Hematopoietic multipotent progenitor cell treated with erythropoietin and hydrocortisone succinate and interleukin-3 and kit ligand, for 4 days (in vitro differentiated cells): ENCODE measurements around the gene EFEMP2.
A peak's percentile ranks its signal among the peaks of the same experiment; 100 is the strongest.
"Not testable (repeated sequence)": the region's sequence is repeated elsewhere in the genome, so short reads cannot be mapped to it uniquely, and the experiment has no call there.

Experiments
- DNase-seq: peaks from one replicate; pipeline ENCODE4 v3.0.0-alpha.2; 2015

Gene EFEMP2

DNA sequence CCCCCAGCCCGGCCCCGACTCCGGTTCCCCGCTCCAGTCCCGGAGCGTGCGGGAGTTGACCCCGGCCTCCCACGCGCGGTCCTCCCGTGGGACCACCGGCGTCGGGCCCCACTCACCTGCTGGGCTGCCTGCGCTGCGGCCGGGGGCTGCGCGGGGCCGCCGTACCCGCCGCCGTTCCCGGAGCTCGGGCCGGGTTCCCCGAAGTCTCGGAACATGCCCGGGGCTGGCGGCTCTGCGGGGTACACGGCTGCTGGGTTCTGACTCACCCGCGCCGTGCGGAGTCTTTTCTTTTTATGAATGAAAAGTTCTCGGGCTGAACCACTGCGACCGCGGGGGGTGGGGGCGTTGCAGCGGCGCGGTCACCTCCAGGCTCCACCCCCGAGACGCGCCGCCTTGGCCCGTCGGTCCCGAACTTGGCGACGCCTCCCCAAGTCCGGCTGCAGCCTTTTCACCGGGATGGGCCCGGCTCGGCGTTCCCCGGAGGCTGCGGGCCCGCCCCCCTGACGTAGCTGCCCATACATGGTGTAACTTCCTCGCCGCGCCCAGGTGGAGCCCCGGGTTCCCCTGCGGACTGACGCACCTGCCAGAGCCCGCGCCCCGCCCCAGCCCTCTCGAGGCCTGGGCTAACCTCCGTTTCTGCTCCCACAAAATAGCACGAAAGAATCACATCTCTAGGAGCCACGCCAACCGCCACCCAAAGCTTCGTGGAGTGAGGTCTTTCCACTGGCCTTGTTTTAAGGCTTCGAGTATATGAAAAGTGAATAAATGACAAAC is 27.7 kb upstream of the EFEMP2 start, which contains the start of gene FOSL1:
TSS of gene FOSL1 (minus strand) at position 264 of the 774 bp plus-strand sequence. CDS start at position 215, 49 bp downstream.
- DNase-seq = peak; percentile 95

GRCh38 chr11:65899356-65900124 is 26.9 kb upstream of the EFEMP2 start:
- peak; percentile 88 for DNase-seq

DNA sequence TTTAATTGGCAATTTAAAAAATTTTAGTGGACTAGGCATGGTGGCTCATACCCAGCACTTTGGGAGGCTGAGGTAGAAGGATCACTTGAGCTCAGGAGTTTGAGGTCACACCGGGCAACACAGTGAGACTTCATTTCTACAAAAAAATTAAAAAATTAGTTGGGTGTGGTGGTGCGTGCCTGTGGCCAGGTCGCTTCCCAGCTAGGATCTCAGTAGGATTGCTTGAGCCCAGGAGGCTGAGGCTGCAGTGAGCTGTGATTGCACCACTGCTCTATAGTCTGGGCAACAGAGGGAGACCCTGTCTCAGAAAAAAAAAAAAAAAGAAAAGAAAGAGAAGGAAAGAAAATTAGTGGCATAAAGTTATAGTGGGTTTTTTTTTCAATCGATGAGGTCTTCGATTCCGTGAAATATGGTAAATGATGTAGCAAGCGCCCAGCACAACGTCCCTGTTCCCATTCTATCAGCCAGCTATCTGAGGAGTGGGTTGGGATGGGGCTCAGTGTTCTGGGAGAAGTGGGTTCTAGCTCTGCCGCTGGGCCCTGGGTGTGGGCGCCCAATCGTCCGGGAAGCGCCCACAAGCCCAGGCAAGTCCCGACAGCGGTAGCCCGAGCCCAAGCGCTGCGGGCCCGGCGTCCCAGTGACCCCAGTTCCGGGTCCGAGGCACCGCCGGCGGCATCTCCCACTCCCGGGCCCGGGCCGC is 26.2 kb upstream of the EFEMP2 start:
- DNase-seq = no peak

- DNase-seq = no peak
Measured at GRCh38 chr11:65897020-65897471, 24.4 kb upstream of the EFEMP2 start.

GRCh38 chr11:65896034-65896999 is 23.7 kb upstream of the EFEMP2 start:
- DNase-seq = no peak

DNA sequence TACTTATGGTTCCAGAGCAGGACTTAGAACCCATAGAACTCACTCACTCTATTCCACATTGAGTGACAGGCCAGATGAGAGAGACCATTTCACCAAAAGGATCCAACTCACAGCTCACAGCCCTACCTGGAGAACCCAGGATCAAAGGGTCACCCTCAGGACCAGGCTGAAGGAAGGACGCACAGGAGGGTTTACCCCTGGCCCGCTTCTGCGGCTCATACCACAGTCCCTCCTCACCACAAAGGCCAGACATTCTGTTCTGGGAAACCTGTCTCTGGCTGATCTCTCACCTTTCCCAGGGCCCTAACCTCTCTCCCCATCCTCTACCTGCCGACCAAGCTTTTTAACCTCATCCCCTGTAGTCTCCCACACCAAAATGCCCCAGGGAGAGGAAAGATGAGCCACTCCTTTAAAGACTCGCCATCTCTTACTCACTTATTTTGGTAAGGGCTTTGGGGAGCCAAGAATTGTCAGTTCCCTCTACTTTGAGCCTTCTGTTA is 22.9 kb upstream of the EFEMP2 start:
- DNase-seq = no peak

DNA sequence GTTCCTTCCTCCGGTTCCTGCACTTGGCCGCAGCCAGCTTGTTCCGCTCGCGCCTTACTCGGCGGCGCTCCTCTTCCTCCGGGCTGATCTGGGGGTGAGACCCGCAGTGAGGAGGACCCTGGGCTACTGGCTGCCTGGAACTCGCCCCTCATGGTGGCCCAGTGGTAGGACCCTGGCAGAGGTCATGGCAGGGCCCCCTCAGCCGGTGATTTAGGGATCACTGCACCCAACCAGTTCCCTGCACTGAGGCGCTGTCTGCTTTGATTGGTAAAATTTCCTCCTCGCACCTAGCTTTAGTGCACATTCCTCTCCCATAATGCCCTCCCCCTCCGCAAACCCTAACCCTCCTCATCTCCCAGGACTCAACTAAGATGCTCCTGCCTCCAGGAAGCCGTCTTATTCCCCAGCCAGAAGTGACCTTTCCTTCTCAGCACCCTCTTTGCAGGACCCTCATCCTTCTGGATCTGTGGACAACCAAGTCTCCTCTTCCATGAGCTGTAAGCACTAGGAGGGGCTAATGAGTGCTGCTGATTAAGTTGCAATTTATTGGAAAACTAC is 21.5 kb upstream of the EFEMP2 start:
- DNase-seq = peak; percentile 69

GRCh38 chr11:65892661-65893317 is 20.2 kb upstream of the EFEMP2 start:
- no peak for DNase-seq

GRCh38 chr11:65892137-65892540 is 19.5 kb upstream of the EFEMP2 start:
- not testable (repeated sequence) for DNase-seq

GRCh38 chr11:65891219-65892136 is 18.9 kb upstream of the EFEMP2 start:
- peak; percentile 77 for DNase-seq

DNA sequence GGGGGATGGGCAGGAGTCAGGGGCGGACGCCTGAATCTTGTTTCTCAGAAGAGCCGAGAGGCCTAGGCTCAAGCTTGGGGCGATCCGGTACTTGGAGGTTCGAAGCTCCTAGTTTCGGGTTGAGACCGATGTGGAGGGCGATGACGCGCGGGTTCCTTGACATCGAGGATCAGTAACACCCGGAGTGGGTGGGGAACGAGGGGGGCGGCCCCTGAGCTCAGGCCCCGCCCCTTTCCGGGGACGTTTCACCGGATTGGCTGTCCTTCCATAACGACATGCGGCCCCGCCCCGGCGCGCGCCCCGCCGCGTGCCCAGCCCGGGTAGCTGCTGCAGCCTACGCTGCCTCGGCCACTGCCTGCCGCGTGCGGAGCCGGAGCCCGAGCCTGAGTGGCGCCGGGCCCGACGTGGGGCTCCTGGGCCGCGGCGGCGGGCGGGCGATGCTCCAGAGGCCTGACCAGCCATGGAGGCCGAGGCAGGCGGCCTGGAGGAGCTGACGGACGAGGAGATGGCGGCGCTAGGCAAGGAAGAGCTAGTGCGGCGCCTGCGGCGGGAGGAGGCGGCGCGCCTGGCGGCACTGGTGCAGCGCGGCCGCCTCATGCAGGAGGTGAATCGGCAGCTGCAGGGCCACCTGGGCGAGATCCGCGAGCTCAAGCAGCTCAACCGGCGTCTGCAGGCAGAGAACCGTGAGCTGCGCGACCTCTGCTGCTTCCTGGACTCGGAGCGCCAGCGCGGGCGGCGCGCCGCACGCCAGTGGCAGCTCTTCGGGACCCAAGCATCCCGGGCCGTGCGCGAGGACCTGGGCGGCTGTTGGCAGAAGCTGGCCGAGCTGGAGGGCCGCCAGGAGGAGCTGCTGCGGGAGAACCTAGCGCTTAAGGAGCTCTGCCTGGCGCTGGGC is 18.0 kb upstream of the EFEMP2 start, which contains the start of gene CCDC85B:
TSS of gene CCDC85B (plus strand) at position 350 of the 895 bp plus-strand sequence. CDS start at position 461, 111 bp downstream.
- DNase-seq = peak; percentile 98

DNA sequence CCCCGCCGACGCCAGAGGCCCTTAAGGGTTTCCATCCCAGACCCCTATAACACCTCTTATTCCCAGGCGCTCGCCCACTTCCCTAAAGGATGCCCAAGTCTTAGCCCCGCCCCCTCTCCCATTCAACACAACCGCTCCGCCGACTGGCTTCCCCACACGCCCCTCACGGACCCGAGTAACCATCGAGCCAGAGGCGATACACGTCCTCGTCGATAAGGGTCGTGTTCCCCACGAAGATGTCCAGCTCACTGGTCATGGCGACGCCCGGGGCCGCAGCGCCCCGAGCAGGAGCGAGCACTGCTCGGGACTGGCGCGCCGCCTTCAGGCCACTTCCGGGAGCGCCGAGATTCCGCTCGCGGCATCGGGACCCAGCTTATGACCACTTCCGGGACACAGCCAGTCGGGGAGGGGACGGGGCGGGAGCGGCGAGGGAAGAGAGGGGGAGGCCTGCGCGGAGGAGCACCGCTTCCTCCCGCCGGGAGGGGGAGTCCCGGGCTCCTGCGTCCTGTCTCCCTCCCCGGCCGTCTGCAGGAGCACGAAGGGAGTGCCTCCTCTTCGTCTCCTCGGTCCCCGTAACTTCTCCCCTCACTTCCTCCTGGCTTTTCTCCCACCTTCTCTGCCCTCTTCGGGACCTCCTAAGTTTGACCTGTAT is 15.7 kb upstream of the EFEMP2 start, which contains the start of gene FIBP:
TSS of gene FIBP (minus strand) at position 309 of the 652 bp plus-strand sequence. CDS start at position 256, 53 bp downstream.
- peak; percentile 99 for DNase-seq

DNA sequence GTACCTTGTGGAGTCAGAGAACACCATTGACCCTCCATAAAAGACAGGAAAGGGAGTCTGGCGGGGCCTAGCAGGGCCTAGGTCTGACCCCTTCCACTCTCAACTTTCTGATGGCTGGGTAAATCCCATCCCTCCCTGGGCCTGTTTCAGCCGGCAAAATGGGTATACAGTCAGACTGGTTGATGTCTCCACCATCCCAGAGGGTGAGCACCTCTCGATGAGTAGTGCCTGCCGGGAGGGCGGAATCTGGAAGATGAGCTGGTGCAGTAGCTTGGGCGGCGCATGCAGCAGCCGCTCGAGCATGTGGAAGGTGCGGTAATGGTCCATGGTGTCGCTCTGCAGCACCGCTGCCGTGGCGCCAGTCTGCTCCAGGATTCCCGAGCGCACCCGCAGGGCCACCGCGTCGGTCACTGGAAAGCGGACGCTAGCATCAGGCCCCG is 15.1 kb upstream of the EFEMP2 start:
- DNase-seq = no peak

DNA sequence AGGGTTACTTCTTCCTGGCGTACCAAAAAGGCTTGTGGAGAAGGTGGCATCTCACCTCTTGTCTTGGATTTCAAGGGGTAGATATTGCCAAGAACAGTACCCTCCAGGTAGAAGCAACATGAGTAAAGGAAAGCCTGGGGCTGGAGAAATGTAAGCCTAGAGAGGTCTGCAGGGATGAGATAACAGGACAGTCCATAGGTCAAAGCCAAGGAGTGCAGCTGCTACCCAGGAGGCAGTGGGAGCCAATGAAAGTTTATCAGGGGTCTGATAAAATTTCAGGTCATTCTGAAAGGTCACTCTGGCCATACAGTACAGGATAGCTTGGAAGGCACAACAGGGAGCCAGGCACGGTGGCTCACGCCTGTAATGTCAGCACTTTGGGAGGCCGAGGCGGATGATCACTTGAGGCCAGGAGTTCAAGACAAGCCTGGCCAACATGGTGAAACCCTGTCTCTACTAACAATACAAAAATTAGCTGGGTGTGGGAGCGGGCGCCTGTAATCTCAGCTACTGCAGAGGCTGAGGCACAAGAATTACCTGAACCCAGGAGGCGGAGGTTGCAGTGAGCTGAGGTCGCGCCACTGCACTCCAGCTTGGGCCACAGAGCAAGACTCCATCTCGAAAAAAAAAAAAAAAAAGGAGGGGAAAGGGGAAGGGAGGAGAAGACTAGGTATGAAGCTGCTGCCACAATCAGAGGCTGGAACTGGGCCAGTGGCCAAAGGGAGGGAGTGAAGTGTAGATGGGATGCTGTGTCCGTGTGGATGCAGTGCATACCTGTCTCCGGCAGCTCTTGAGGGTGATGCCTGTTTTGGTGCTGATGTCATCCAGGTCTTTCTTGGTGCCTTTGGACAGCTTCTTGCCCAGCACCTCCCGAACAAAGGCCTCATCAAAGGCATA is 14.5 kb upstream of the EFEMP2 start:
- DNase-seq = no peak

DNA sequence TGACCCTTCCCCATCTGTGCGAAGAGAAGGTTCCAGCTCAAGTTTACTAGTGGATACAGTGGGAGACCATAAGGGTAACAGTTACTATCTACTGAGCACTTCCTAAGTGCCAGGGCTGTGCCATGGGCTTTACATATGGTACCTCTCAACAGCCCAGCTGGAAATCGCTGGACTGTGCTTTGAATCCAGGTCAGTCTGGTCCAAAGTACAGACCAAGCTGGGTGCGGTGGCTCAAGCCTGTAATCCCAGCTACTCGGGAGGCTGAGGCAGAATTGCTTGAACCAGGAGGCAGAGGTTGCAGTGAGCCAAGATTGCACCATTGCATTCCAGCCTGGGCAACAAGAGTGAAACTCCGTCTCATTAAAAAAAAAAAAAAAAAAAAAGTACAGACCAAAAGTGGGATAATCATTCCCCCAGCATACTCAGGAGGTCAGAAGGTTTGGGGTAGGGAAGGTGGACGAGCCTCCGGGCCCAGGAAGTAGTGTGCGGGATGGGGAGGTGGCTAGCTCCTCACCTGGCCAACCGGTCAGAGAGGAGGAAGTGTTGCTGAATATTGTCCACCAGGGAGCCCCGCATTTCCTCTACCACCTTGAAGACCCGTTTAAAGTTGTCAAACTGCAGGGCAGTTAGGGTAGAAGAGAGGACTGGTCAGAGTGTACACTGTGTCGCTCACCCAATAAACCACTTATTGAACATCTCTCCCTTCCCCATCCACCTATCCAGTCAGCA is 13.4 kb upstream of the EFEMP2 start:
- DNase-seq = no peak

GRCh38 chr11:65885231-65885630 is 12.6 kb upstream of the EFEMP2 start:
- DNase-seq = no peak
